PC-3 (cell line): Measurements from ENCODE around the gene NDUFAF4. TPM values are rescaled to one million over a fixed set of nuclear protein-coding genes. Genes with fewer than 3 reads are reported as not detected.

Source experiments
- ATAC-seq: fragments of 200-7000 bp; cut with Tn5 transposase; 2 replicates; pipeline ENCODE4 v1.9.1; 2020; ENCODE audit warnings: mild to moderate bottlenecking, moderate library complexity
- BruUV-seq: library from RNA; stranded (reverse); fragments of 400-500 nt; replicated peaks from 2 replicates; lab custom pipeline; 2021; lab: Mats Ljungman, UMichigan
- CTCF ChIA-PET: fragments of 300-600 bp; sonication (Branson Sonifier 250); formaldehyde crosslinking; loops from one replicate; lab custom pipeline; 2022; ENCODE audit warnings: antibody characterized with exemption; lab: Charles Lee
- POLR2A ChIA-PET: fragments of 300-600 bp; sonication (Branson Sonifier 250); formaldehyde crosslinking; loops from one replicate; lab custom pipeline; 2022; ENCODE audit warnings: antibody characterized with exemption; ENCODE audit not compliant: unreplicated experiment; lab: Charles Lee
- DNase-seq: peaks from one replicate; pipeline ENCODE4 v3.0.0-alpha.2; 2015
- H2AFZ ChIP-seq: fragments of 300-600 bp; sonication (generic); 2 replicates; pipeline ENCODE4 v1.6.0; 2016; ENCODE audit warnings: antibody characterized with exemption, low read length
- H3F3A ChIP-seq: fragments of 300-600 bp; sonication (generic); one replicate; pipeline ENCODE4 v1.6.0; 2017; ENCODE audit warnings: antibody characterized with exemption, low read length, control low read depth, mild to moderate bottlenecking; ENCODE audit not compliant: unreplicated experiment
- H3K27ac ChIP-seq: fragments of 300-600 bp; sonication (generic); 2 replicates; pipeline ENCODE4 v1.5.1; 2016; ENCODE audit warnings: mild to moderate bottlenecking, low read length
- H3K27me3 ChIP-seq: fragments of 300-600 bp; sonication (generic); 2 replicates; pipeline ENCODE4 v1.6.1; 2016; ENCODE audit warnings: low read length, mixed read lengths
- H3K36me3 ChIP-seq: fragments of 300-600 bp; sonication (generic); 2 replicates; pipeline ENCODE4 v1.6.1; 2016; ENCODE audit warnings: low read depth, mixed run types, low read length, mixed read lengths
- H3K4me1 ChIP-seq: fragments of 300-600 bp; sonication (generic); 2 replicates; pipeline ENCODE4 v1.5.1; 2016; ENCODE audit warnings: low read length; ENCODE audit not compliant: insufficient read depth
- H3K4me2 ChIP-seq: fragments of 300-600 bp; sonication (generic); 2 replicates; pipeline ENCODE4 v1.6.0; 2016; ENCODE audit warnings: low read length
- H3K4me3 ChIP-seq: fragments of 300-600 bp; sonication (generic); 2 replicates; pipeline ENCODE4 v1.5.1; 2016; ENCODE audit warnings: mild to moderate bottlenecking, low read length, mixed read lengths
- H3K79me2 ChIP-seq: fragments of 300-600 bp; sonication (generic); 2 replicates; pipeline ENCODE4 v1.6.1; 2017; ENCODE audit warnings: low read length, mixed read lengths
- H3K9ac ChIP-seq: fragments of 300-600 bp; sonication (generic); 2 replicates; pipeline ENCODE4 v1.6.0; 2016; ENCODE audit warnings: mild to moderate bottlenecking, low read length
- H3K9me2 ChIP-seq: fragments of 300-600 bp; sonication (generic); replicated peaks from 2 replicates; pipeline ENCODE4 v1.6.1; 2016; ENCODE audit warnings: mixed run types, low read length, mixed read lengths
- H3K9me3 ChIP-seq: fragments of 300-600 bp; sonication (generic); 2 replicates; pipeline ENCODE4 v1.6.1; 2016; ENCODE audit warnings: low read length, mixed read lengths
- H4K20me1 ChIP-seq: fragments of 300-600 bp; sonication (generic); 2 replicates; pipeline ENCODE4 v1.6.1; 2016; ENCODE audit warnings: low read length, mixed read lengths
- EZH2 ChIP-seq: fragments of 300-600 bp; sonication (generic); IDR thresholded peaks from one replicate; pipeline ENCODE4 v1.6.1; 2017; ENCODE audit warnings: antibody characterized with exemption, mild to moderate bottlenecking, low read length; ENCODE audit not compliant: unreplicated experiment
- EZH2phosphoT487 ChIP-seq: fragments of 300-600 bp; sonication (generic); IDR thresholded peaks from 2 replicates; pipeline ENCODE4 v1.6.1; 2018; ENCODE audit warnings: mild to moderate bottlenecking, antibody characterized with exemption, low read length, borderline replicate concordance
- intact Hi-C: fragments of 100-400 bp; cut with micrococcal nuclease; formaldehyde crosslinking; loops from 2 replicates; pipeline ENCODE4 v1.9.0; 2023
- total RNA-seq: library from RNA; depleted of rRNA; stranded (reverse); fragments of >200 nt; gene quantifications from 2 replicates; pipeline ENCODE4 v1.2.3, GENCODE V29; 2014
- TF ChIP-seq, protein P1 (sequence below): fragments of 300-600 bp; sonication (generic); conservative IDR thresholded peaks from 2 replicates; pipeline ENCODE4 v1.5.1; 2017; ENCODE audit warnings: antibody characterized with exemption, low read depth, mild to moderate bottlenecking, low read length

Gene NDUFAF4
- total RNA-seq, 1 experiment from 2014 or later: 24.2 TPM

DNA sequence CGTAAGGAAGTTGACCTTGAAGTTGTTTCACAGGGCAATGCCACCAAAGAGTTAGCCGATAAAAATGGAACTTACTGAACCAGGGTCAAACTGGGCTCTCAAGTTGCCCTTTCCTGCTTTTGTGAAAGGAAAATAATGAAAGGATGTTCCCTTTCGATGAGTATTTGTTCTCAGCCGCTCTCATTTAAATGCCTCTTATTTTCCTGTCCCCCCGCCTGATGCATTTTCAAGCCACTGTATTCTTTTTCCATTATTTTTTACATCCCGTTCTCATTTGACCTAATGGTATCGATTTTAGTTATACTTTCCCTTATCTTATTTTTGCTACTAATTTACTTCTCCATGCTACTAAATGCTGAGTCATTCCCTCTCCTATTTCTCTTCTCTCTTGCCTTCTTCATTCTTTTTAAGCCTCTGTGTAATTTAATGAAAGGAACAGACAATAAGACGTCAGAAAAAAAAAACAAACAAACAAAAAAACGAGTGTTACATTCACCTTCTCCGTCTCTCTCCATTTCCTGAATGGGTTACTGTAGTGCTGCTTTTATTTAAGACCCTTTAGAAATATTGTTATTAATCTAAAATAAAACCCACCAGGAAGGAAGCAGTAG, 655 bp upstream of the NDUFAF4 start:
- Histone ChIP-seq H3K9me3 (no peaks in the 10 kb centered on the region), H3K4me1 (peaks cover 17% of the 10 kb centered on the region), H3K9ac (peak overlapping the region; percentile 88), H2AFZ (peak overlapping the region; percentile 74), H3K4me3 (peak overlapping the region; percentile 77), H3K79me2 (peaks cover 34% of the 10 kb centered on the region), H3F3A (no peaks in the 10 kb centered on the region), H3K9me2 (no peaks in the 10 kb centered on the region), H3K36me3 (peaks cover 10% of the 10 kb centered on the region; the same call in 1 of the 2 replicates), H3K27ac (peak overlapping the region; percentile 55), H4K20me1 (peaks cover 21% of the 10 kb centered on the region; the same call in 1 of the 2 replicates), H3K4me2 (peak overlapping the region; percentile 77), H3K27me3 (0 out of 2 replicates have a peak, but pooled peaks cover 2% of the 10 kb centered on the region)
- TSS peak; percentile 96 for BruUV-seq
- DNase-seq: peak; percentile 16
- intact Hi-C loops: loop anchor here (2.0 to 10.0 kb wide), 2 partner anchors 272 to 354 kb away; no protein-coding TSS in a partner anchor
- POLR2A ChIA-PET: no interaction called here
- TF ChIP-seq EZH2 (no peak), EZH2phosphoT487 (no peak)
- TF ChIP-seq, protein P1, sequence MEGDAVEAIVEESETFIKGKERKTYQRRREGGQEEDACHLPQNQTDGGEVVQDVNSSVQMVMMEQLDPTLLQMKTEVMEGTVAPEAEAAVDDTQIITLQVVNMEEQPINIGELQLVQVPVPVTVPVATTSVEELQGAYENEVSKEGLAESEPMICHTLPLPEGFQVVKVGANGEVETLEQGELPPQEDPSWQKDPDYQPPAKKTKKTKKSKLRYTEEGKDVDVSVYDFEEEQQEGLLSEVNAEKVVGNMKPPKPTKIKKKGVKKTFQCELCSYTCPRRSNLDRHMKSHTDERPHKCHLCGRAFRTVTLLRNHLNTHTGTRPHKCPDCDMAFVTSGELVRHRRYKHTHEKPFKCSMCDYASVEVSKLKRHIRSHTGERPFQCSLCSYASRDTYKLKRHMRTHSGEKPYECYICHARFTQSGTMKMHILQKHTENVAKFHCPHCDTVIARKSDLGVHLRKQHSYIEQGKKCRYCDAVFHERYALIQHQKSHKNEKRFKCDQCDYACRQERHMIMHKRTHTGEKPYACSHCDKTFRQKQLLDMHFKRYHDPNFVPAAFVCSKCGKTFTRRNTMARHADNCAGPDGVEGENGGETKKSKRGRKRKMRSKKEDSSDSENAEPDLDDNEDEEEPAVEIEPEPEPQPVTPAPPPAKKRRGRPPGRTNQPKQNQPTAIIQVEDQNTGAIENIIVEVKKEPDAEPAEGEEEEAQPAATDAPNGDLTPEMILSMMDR: no peak
- peak; percentile 3; the same call in 1 of the 2 replicates for ATAC-seq
- CTCF ChIA-PET: interaction anchor here (0.6 to 1.7 kb wide), 2 partner anchors 34 to 161 kb away, joined by 3 to 5 read pairs; no protein-coding TSS in a partner anchor

DNA sequence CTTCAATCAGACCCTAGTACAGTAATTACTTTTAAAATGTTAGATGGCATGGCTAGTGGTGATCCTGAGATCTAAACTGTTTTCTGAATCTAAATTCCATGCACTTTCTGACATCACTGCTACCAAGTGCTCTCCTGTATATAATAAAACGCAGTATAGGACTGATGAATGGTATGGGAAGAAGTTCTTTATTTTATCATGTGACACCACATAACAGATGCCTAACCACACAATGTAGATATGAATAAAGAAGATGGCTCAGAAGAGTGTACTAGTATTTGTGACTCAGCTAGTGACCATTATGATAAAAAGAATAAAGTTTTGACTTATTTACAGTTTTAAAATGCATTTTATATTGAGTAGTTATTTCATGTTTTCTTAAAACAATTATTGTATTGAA, 8.5 kb downstream of the NDUFAF4 start:
- H3F3A ChIP-seq: no peaks in the 10 kb centered on the region
- TF ChIP-seq EZH2phosphoT487 (no peak), EZH2 (no peak)
- TF ChIP-seq, protein P1: no peak
- ChIA-PET CTCF (no interaction called here), POLR2A (no interaction called here)
- intact Hi-C loops: no loop called here
- H3K9ac ChIP-seq: no peak overlapping the region
- H4K20me1 ChIP-seq: 0 out of 2 replicates have a peak, but pooled peaks cover 2% of the 10 kb centered on the region
- H3K79me2 ChIP-seq: 0 out of 2 replicates have a peak, but pooled peaks cover 4% of the 10 kb centered on the region
- H3K9me3 ChIP-seq: no peaks in the 10 kb centered on the region
- BruUV-seq: no TSS peak
- H3K4me2 ChIP-seq: no peak overlapping the region
- DNase-seq (no peak), ATAC-seq (no peak)
- no peaks in the 10 kb centered on the region for H3K4me1 ChIP-seq
- H3K27ac ChIP-seq: no peak overlapping the region
- H3K27me3 ChIP-seq: no peaks in the 10 kb centered on the region
- H2AFZ ChIP-seq: no peak overlapping the region
- H3K9me2 ChIP-seq: no peaks in the 10 kb centered on the region
- peaks cover 24% of the 10 kb centered on the region for H3K36me3 ChIP-seq
- no peak overlapping the region for H3K4me3 ChIP-seq

DNA sequence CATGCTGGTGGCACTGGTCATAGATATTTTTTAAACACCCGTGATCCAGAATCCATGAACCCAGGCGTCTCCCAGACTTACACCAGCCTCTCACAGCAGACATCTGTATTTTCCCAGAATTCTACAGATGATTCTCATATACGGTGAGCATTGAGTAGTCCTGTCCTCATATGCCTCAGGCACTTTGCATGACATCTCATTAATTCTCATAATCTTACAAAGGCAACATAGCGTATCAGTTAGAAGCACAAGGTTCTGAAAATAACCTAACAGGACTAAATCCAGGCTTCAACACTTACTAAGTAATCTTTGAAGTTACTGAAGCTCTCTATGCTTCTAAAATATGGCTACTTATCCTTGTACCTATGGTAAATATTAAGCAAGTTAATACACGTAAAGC, 8.9 kb downstream of the NDUFAF4 start:
- H2AFZ ChIP-seq: no peak overlapping the region
- no peak overlapping the region for H3K4me3 ChIP-seq
- POLR2A ChIA-PET: no interaction called here
- H3K27ac ChIP-seq: no peak overlapping the region
- no TSS peak for BruUV-seq
- H3K9me2 ChIP-seq: no peaks in the 10 kb centered on the region
- ATAC-seq: no peak
- intact Hi-C loops: no loop called here
- H3K27me3 ChIP-seq: no peaks in the 10 kb centered on the region
- CTCF ChIA-PET: no interaction called here
- no peaks in the 10 kb centered on the region for H3F3A ChIP-seq
- peaks cover 21% of the 10 kb centered on the region for H3K36me3 ChIP-seq
- no peak for DNase-seq
- TF ChIP-seq EZH2 (no peak), EZH2phosphoT487 (no peak)
- TF ChIP-seq, protein P1: no peak
- no peaks in the 10 kb centered on the region for H3K79me2 ChIP-seq
- H3K9ac ChIP-seq: no peak overlapping the region
- no peak overlapping the region for H3K4me2 ChIP-seq
- no peaks in the 10 kb centered on the region for H3K4me1 ChIP-seq
- no peaks in the 10 kb centered on the region for H4K20me1 ChIP-seq
- H3K9me3 ChIP-seq: no peaks in the 10 kb centered on the region
